SK-N-SH (cell line): ENCODE measurements around the gene CCDC78. TPM values are rescaled to one million over a fixed set of nuclear protein-coding genes. Genes with fewer than 3 reads are reported as not detected.

Experiments used
- CTCF ChIA-PET: fragments of 300-600, 350-600 bp; formaldehyde crosslinking; extraction: SDS; loops from one replicate; lab custom pipeline; 2021; lab: Yijun Ruan, JAX
- POLR2A ChIA-PET: fragments of 350-600 bp; sonication (Branson Sonifier 250); formaldehyde crosslinking; extraction: SDS; loops from one replicate; lab custom pipeline; 2020; ENCODE audit warnings: antibody characterized with exemption, inconsistent platforms; lab: Yijun Ruan, JAX
- DNase-seq: peaks from one replicate; pipeline ENCODE4 v3.0.0; 2012
- H2AFZ ChIP-seq: fragments of 200-600 bp; sonication (generic); 2 replicates; pipeline ENCODE4 v1.8.1; 2016; ENCODE audit warnings: antibody characterized with exemption, mild to moderate bottlenecking, low read depth
- H3F3A ChIP-seq: fragments of 200-600 bp; sonication (generic); replicated peaks from 2 replicates; pipeline ENCODE3; 2016; ENCODE audit warnings: antibody characterized with exemption, mild to moderate bottlenecking; ENCODE audit not compliant: insufficient read depth
- H3K27ac ChIP-seq, 2 experiments: fragments of 200-500 bp in 1 of 2; fragments of 200-600 bp in 1 of 2; sonication (Bioruptor generic) in 1 of 2; sonication (generic), shearing (Covaris generic) in 1 of 2; 2 replicates each; pipeline versions ENCODE4 v1.5.1 to v1.6.1; 2014 to 2016; ENCODE audit warnings: low read depth in 2 of 2, inconsistent platforms in 1 of 2, low read length in 1 of 2, mild to moderate bottlenecking in 1 of 2, mixed read lengths in 1 of 2
- H3K27me3 ChIP-seq: fragments of 200-600 bp; sonication (generic), shearing (Covaris generic); 2 replicates; pipeline ENCODE4 v1.6.1; 2016; ENCODE audit warnings: mixed run types; ENCODE audit not compliant: insufficient read depth
- H3K36me3 ChIP-seq, 2 experiments: fragments of 200-500 bp in 1 of 2; fragments of 200-600 bp in 1 of 2; sonication (Bioruptor generic) in 1 of 2; sonication (generic) in 1 of 2; replicated peaks in 1 of 2; 2 replicates each; pipeline versions ENCODE3 to v1.5.1; 2014 to 2016; ENCODE audit warnings: low read length in 1 of 2, mild to moderate bottlenecking in 1 of 2; ENCODE audit not compliant: insufficient read depth in 2 of 2, control insufficient read depth in 1 of 2
- H3K4me1 ChIP-seq, 2 experiments: fragments of 200-500 bp in 1 of 2; fragments of 200-600 bp in 1 of 2; sonication (Bioruptor generic) in 1 of 2; sonication (generic), shearing (Covaris generic) in 1 of 2; 2 replicates each; pipeline versions ENCODE4 v1.5.1 to v1.6.1; 2014 to 2016; ENCODE audit warnings: low read depth in 1 of 2, low read length in 1 of 2, mixed run types in 1 of 2; ENCODE audit not compliant: insufficient read depth in 2 of 2, control insufficient read depth in 1 of 2
- H3K4me2 ChIP-seq: fragments of 200-600 bp; sonication (generic), shearing (Covaris generic); 2 replicates; pipeline ENCODE4 v1.6.1; 2017; ENCODE audit warnings: mixed run types
- H3K4me3 ChIP-seq, 2 experiments: fragments of 200-500 bp in 1 of 2; fragments of 200-600 bp in 1 of 2; sonication (Bioruptor generic) in 1 of 2; sonication (generic), shearing (Covaris generic) in 1 of 2; 2 replicates each; pipeline versions ENCODE4 v1.5.1 to v1.8.1; 2014 to 2016; ENCODE audit warnings: low read depth in 2 of 2, inconsistent platforms in 1 of 2, low read length in 1 of 2, mild to moderate bottlenecking in 1 of 2, mixed read lengths in 1 of 2, moderate library complexity in 1 of 2
- H3K79me2 ChIP-seq: fragments of 200-600 bp; sonication (generic); 2 replicates; pipeline ENCODE4 v1.8.1; 2017; ENCODE audit warnings: mild to moderate bottlenecking; ENCODE audit not compliant: insufficient read depth
- H3K9ac ChIP-seq: fragments of 200-600 bp; sonication (generic); 2 replicates; pipeline ENCODE4 v1.6.1; 2017; ENCODE audit warnings: mixed run types
- H3K9me2 ChIP-seq: fragments of 200-600 bp; sonication (generic); 2 replicates; pipeline ENCODE4 v1.6.1; 2017; ENCODE audit warnings: mixed run types
- H3K9me3 ChIP-seq: fragments of 200-600 bp; sonication (generic); 2 replicates; pipeline ENCODE4 v1.6.1; 2017; ENCODE audit warnings: mixed run types, mild to moderate bottlenecking, moderate library complexity
- H4K20me1 ChIP-seq: fragments of 200-600 bp; sonication (generic); 2 replicates; pipeline ENCODE4 v1.6.1; 2017; ENCODE audit warnings: mild to moderate bottlenecking, mixed run types; ENCODE audit not compliant: insufficient read depth
- FOSL2 ChIP-seq: IDR thresholded peaks from 2 replicates; pipeline ENCODE4 v1.4.0; 2012; ENCODE audit warnings: low read depth, mild to moderate bottlenecking, moderate library complexity, borderline replicate concordance
- FOXJ3 ChIP-seq: sonication (generic); formaldehyde crosslinking; IDR thresholded peaks from 2 replicates; pipeline ENCODE4 v1.5.1; 2020; ENCODE audit warnings: mild to moderate bottlenecking, missing genetic modification reagents
- NFIC ChIP-seq: IDR thresholded peaks from 2 replicates; pipeline ENCODE4 v1.4.0; 2012; ENCODE audit warnings: borderline replicate concordance
- POLR2AphosphoS5 ChIP-seq: IDR thresholded peaks from 2 replicates; pipeline ENCODE4 v1.6.1; 2012; ENCODE audit warnings: low read depth, low read length
- RAD21 ChIP-seq: IDR thresholded peaks from 2 replicates; pipeline ENCODE4 v1.6.1; 2012; ENCODE audit warnings: mild to moderate bottlenecking, low read length
- SIN3A ChIP-seq: IDR thresholded peaks from 2 replicates; pipeline ENCODE4 v1.6.1; 2012; ENCODE audit warnings: low read depth, mild to moderate bottlenecking, low read length, moderate library complexity, borderline replicate concordance
- WGBS: methylation state at CpG from one replicate; pipeline ENCODE4 v1.1.6; 2017; ENCODE audit warnings: low lambda C conversion rate; 5-methylcytosine and 5-hydroxymethylcytosine counted together
- polyA plus RNA-seq, 3 experiments: library from polyadenylated mRNA; depleted of rRNA; stranded (reverse); fragments of >200 nt; gene quantifications; 2 replicates each; pipeline ENCODE4 v1.2.3, GENCODE V29; 2012
- TF ChIP-seq, protein P1 (sequence below): IDR thresholded peaks from 2 replicates; pipeline ENCODE4 v1.6.1; 2012; ENCODE audit warnings: mild to moderate bottlenecking, low read depth, low read length, moderate library complexity
- TF ChIP-seq, protein P2 (sequence below): IDR thresholded peaks from 2 replicates; pipeline ENCODE4 v1.4.0; 2012; ENCODE audit warnings: low read depth, borderline replicate concordance
- TF ChIP-seq, protein P3 (sequence below): fragments of 200-600 bp; sonication (generic); IDR thresholded peaks from 2 replicates; pipeline ENCODE4 v1.6.1; 2017; ENCODE audit warnings: antibody characterized with exemption, mild to moderate bottlenecking, moderate library complexity

The CCDC78 gene
- polyA plus RNA-seq, 1 of the 3 experiments (the other 2 are of a cell fraction) = 15.4 TPM

DNA sequence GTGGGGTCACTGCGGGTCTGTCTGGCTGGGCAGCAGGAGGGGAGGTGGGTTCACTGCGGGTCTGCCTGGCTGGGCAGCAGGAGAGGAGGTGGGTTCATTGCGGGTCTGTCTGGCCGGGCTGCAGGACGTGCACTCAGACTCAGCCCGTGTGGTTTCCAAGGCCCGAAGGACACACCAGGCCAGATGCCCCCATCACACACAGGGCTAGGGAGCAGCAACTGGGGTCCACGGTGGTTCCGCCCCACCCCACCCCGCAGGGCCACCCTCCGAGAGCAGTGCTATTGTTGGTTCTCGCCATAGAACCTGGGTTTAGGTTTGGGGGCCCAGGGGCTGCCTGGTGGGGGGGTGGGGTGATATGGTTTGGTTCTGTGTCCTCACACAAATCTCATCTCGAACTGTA lies 20.4 kb upstream of the CCDC78 start (continued):
- TF ChIP-seq, protein P1, sequence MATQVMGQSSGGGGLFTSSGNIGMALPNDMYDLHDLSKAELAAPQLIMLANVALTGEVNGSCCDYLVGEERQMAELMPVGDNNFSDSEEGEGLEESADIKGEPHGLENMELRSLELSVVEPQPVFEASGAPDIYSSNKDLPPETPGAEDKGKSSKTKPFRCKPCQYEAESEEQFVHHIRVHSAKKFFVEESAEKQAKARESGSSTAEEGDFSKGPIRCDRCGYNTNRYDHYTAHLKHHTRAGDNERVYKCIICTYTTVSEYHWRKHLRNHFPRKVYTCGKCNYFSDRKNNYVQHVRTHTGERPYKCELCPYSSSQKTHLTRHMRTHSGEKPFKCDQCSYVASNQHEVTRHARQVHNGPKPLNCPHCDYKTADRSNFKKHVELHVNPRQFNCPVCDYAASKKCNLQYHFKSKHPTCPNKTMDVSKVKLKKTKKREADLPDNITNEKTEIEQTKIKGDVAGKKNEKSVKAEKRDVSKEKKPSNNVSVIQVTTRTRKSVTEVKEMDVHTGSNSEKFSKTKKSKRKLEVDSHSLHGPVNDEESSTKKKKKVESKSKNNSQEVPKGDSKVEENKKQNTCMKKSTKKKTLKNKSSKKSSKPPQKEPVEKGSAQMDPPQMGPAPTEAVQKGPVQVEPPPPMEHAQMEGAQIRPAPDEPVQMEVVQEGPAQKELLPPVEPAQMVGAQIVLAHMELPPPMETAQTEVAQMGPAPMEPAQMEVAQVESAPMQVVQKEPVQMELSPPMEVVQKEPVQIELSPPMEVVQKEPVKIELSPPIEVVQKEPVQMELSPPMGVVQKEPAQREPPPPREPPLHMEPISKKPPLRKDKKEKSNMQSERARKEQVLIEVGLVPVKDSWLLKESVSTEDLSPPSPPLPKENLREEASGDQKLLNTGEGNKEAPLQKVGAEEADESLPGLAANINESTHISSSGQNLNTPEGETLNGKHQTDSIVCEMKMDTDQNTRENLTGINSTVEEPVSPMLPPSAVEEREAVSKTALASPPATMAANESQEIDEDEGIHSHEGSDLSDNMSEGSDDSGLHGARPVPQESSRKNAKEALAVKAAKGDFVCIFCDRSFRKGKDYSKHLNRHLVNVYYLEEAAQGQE = no peak
- TF ChIP-seq, protein P2, sequence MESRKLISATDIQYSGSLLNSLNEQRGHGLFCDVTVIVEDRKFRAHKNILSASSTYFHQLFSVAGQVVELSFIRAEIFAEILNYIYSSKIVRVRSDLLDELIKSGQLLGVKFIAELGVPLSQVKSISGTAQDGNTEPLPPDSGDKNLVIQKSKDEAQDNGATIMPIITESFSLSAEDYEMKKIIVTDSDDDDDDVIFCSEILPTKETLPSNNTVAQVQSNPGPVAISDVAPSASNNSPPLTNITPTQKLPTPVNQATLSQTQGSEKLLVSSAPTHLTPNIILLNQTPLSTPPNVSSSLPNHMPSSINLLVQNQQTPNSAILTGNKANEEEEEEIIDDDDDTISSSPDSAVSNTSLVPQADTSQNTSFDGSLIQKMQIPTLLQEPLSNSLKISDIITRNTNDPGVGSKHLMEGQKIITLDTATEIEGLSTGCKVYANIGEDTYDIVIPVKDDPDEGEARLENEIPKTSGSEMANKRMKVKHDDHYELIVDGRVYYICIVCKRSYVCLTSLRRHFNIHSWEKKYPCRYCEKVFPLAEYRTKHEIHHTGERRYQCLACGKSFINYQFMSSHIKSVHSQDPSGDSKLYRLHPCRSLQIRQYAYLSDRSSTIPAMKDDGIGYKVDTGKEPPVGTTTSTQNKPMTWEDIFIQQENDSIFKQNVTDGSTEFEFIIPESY = no peak

DNA sequence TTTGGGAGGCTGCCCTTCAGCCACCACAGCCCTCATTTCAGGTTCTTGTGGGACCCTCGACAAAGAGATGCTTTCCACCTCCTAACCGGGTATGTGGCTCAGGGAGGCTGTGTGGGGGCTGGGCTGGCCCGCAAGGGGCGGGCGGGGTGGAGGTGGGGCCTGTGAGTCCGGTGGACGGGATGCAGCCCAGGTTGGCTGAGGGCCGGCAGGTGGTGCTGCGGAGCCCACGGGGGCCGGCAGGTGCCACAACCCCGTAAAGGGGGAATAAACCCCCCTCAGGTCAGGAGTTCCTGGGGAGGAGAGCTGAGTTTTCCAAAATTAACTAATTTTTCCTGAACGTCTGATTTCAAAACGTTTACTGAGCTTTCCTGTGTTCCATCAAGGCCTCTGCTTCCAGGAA lies 19.5 kb upstream of the CCDC78 start:
- Histone ChIP-seq H3K4me3 (no peak overlapping the region), H3K9ac (no peak overlapping the region), H3K36me3 (no peaks in the 10 kb centered on the region), H2AFZ (no peak overlapping the region), H4K20me1 (no peaks in the 10 kb centered on the region), H3K27ac (no peak overlapping the region), H3K4me2 (no peak overlapping the region), H3F3A (peaks cover 4% of the 10 kb centered on the region), H3K4me1 (peaks cover 0 to 2% of the 10 kb centered on the region in 2 experiments; a peak in 1 of 4 replicates), H3K27me3 (no peaks in the 10 kb centered on the region), H3K9me3 (no peaks in the 10 kb centered on the region), H3K79me2 (no peaks in the 10 kb centered on the region), H3K9me2 (no peaks in the 10 kb centered on the region)
- POLR2A ChIA-PET = interaction anchor here (0.7 kb wide), 1 partner anchor 35 kb away, joined by 4 read pairs; no protein-coding TSS in a partner anchor
- TF ChIP-seq SIN3A = no peak
- TF ChIP-seq FOSL2 = no peak
- TF ChIP-seq FOXJ3 (CRISPR knock-in tag) = no peak
- TF ChIP-seq RAD21 = 0 out of 2 replicates have a peak, but pooled peaks have one; percentile 17
- TF ChIP-seq POLR2AphosphoS5 = no peak
- no peak for TF ChIP-seq NFIC
- TF ChIP-seq, protein P3, sequence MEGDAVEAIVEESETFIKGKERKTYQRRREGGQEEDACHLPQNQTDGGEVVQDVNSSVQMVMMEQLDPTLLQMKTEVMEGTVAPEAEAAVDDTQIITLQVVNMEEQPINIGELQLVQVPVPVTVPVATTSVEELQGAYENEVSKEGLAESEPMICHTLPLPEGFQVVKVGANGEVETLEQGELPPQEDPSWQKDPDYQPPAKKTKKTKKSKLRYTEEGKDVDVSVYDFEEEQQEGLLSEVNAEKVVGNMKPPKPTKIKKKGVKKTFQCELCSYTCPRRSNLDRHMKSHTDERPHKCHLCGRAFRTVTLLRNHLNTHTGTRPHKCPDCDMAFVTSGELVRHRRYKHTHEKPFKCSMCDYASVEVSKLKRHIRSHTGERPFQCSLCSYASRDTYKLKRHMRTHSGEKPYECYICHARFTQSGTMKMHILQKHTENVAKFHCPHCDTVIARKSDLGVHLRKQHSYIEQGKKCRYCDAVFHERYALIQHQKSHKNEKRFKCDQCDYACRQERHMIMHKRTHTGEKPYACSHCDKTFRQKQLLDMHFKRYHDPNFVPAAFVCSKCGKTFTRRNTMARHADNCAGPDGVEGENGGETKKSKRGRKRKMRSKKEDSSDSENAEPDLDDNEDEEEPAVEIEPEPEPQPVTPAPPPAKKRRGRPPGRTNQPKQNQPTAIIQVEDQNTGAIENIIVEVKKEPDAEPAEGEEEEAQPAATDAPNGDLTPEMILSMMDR = peak; percentile 39
- 8% methylated on average over 4 of the region's 14 CpGs for WGBS
- CTCF ChIA-PET = interaction anchor here (0.6 to 1.8 kb wide), 11 partner anchors 9 to 58 kb away, joined by 3 to 6 read pairs (median 4); partner anchors contain the start of genes ANTKMT and MSLN
- DNase-seq = peak; percentile 81
